Head of caudate nucleus (tissue), 42 donors: ENCODE data around the gene CELA3A.
"Not testable (repeated sequence)": the region's sequence is repeated elsewhere in the genome, so short reads cannot be mapped to it uniquely, and the experiment has no call there.

Source experiments
- DNase-seq, 42 donors: peaks; one replicate each; pipeline versions ENCODE4 v3.0.0 to v3.0.0-alpha.2; 2020 to 2021; ENCODE audit warnings: mixed read lengths in 7 of 42
- intact Hi-C: fragments of 100-400 bp; cut with DNase I; formaldehyde crosslinking; loops from one replicate; pipeline ENCODE4 v1.15.0; 2022

Gene CELA3A

DNA sequence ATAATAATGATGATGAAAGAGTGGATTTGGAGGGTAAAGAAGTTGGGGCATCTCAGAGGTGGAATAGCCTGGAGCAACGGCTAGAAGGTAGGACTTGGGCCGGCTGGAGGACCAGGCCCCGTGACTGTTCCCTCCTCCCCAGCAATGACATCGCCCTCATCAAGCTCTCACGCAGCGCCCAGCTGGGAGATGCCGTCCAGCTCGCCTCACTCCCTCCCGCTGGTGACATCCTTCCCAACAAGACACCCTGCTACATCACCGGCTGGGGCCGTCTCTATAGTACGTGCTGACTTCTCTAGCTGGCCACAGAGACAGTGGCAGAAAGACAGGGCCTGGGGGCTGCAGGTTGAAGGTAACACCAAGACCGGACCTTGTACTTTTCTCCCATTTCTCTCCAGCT, 5.3 kb downstream of the CELA3A start:
- DNase-seq, intact Hi-C loops: not testable (repeated sequence)

DNA sequence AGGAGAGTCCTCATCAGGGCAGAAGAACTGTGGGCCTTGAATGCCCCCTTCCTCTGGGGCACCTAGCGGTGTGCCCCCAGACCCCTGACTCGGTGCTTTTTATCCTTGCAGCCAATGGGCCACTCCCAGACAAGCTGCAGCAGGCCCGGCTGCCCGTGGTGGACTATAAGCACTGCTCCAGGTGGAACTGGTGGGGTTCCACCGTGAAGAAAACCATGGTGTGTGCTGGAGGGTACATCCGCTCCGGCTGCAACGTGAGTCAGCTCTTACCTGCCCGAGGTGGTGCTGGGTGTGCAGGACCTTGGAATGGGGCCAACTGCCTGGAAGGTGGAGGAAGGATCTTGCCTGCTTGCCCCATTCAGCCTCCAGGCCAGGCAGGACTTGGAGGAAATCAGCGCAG, 5.8 kb downstream of the CELA3A start:
- DNase-seq, intact Hi-C loops: not testable (repeated sequence)

DNA sequence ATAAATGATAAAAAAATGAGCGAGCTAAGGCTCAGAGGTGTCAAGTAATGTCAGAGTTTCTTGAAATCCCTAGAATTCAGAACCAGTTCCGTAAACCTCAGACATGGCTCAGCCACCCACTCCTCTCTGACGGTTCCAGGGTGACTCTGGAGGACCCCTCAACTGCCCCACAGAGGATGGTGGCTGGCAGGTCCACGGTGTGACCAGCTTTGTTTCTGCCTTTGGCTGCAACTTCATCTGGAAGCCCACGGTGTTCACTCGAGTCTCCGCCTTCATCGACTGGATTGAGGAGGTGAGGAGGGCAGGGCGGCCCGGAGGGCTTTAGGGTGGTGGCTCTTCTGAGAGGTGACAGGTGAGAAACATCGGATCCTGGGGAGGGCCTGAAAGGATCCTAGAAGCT, 8.1 kb downstream of the CELA3A start:
- DNase-seq, intact Hi-C loops: not testable (repeated sequence)

DNA sequence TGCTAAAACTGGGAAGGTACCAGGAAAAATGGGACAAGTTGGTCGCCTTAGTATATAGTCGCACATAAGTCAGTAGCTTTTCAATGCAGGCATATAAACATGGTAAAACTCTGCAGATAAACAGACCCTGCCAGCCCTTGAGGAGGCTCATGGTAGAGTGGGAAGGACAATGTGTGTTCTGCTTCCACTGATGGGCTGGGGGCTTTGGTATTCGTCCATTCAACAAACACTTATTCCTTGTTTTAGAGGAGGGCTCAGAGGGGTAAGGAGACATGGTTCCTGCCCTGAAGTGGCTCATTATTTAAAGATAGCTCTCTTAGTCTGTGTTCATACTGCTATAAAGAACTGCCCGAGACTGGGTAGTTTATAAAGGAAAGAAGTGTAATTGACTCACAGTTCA, 11.3 kb downstream of the CELA3A start:
- intact Hi-C loops, DNase-seq: not testable (repeated sequence)

DNA sequence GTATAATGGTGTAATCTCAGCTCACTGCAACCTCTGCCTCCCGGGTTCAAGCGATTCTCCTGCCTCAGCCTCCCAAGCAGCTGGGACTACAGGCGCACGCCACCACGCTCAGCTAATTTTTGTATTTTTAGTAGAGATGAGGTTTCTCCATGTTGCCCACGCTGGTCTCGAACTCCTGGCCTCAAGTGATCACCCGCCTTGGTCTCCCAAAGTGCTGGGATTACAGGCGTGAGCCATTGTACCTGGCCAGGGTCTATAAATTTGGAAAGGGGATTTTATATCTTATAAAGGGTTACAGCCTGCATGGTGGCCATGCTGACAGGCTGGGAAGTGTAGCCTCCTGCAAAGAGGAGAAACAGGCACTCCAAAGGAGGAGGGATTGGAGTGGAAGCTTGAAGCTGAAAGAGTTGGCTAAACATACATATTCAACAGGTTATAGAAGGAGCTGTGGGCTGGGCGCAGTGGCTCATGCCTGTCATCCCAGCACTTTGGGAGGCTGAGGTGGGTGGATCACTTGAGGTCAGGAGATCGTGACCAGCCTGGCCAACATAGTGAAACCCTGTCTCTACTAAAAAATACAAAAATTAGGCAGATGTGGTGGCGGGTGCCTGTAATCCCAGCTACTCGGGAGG, 13.2 kb downstream of the CELA3A start:
- DNase-seq, intact Hi-C loops: not testable (repeated sequence)

DNA sequence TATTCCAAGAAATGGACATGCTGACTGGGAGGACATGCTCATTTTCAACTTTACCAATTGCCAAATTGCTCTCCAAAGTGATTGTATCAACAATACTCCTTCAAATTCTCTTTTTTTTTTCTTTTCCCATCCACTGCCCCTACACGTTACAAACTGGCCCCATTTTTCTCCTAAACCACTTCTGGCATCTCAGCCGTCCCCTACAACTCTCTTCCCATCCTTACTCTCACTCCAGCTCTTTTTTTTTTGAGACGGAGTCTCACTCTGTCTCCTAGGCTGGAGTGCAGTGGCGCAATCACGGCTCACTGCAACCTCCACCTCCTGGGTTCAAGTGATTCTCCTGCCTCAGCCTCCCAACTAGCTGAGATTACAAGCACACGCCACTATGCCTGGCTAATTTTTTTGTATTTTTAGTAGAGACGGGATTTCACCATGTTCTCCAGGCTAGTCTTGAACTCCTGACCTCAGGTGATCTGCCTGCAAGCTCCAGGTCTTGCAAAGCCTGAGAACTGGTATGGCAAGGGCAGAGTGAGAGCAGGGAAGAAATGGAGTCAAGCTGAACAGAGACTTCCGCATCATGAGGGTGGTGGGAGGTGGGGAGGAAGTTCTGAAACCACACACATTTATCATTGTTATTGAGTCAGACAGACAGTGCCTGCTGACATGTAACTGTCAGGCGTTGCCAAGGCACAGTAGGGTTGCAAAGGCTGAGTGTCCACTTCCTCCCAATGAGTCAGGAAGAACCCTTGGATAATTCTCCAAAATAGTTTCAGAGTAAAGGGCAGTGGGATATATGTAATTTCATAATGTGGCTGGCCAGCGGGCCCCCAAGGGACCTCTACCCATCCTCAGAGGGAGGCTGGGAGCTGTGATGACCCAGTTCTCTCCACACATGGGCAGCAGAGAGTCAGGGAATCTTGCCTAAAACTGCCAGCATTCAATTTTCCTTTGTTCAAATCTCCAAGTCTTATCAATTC, 17.4 kb downstream of the CELA3A start:
- intact Hi-C loops = no loop called here
- peak in 17 of 42 donors; percentile 6 to 52 (median 18) for DNase-seq

DNA sequence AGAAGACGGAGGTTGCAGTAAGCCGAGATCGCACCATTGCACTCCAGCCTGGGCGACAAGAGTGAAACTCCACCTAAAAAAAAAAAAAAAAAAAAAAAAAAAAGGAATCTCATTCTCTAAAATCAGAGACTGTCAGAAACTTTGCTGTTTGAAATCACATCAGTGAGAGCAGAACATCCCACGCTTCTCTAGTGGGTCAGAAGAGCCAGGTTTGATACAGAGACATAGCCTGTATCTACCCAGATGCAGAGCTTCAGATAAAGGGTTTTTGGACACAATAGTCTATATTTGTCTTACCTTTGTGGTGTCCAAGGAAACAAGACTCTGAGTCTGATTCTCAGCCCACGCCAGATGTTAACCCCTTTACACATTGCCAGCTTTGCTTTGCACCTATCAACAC, 19.6 kb downstream of the CELA3A start:
- no peak for DNase-seq
- intact Hi-C loops = no loop called here

DNA sequence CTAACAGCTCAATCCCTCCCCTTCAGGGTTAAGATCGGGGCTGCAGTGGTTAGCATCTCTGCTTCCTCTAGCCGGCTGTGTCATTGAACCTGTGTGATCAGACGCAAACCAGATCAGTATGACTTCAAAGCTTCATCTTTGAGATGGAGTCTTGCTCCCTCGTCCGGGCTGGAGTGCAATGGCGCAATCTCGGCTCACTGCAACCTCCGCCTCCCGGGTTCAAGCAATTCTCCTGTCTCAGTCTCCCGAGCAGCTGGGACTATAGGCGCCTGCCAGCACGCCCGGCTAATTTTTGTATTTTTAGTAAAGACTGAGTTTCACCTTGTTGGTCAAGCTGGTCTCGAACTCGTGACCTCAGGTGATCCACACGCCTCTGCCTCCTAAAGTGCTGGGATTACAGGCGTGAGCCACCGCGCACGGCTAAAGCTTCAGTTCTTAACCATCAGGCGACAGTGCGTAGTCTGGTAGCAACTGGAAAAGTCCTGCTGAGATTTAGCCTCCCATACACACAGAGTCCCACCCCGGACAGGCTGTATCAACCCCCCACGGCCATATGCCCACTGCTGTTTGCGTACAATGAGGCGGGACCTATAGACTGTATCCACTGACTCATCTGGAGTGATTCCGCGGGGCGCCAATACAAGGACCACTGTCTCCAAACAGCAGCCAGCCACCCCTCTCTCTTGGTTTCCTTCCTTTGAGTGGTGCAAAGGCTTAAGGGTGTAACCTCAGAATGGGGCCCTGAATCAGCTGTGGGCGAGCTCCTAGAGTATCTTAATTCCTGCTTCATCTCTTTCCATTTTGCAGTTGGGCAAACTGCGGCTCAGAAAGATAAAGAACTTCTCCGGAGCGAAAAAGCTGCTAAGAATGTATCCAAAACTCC, 23.3 kb downstream of the CELA3A start:
- intact Hi-C loops = no loop called here

DNA sequence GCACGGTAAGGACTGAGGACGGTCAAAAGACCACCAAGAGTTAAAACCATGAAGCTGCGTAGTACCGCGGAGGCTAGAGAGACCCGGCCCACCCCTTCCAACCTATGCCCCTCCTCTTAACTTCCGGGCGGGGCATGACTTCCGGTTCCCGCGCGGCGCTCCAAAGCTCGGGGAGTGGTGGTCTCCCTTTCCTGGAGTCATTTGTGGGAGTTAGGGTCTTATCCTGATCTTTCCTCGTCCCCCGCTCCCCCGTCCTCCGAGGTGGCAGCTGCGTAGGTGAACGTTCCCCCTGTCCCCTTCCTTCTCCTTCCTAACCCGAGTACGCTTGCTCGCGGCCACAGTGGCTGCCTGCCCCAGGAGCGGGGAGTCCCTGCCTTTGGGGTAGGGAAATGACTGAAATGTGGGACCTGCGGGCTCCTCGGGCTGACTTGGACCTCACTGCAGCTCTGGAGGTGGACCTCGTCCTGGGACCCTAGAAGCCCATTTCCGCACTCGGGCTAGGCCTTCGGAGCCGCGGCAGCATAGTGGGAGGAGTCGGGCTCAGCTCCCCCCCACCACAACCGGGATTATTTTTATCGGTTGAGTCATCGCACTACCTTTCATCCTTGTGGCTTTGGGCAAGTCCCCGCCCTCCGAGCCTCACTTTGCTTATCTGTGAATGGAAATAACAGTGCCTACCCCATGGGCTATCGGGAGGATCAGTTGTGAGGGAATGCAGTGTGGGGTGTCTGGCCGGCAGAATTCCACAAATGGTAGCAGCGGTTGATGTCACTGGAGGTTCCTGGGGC, 24.1 kb downstream of the CELA3A start:
- intact Hi-C loops = no loop called here

More for the DNA sequence above, 23.3 kb downstream of the CELA3A start:
- DNase-seq = peak; percentile 9 to 69 (median 50)

DNA sequence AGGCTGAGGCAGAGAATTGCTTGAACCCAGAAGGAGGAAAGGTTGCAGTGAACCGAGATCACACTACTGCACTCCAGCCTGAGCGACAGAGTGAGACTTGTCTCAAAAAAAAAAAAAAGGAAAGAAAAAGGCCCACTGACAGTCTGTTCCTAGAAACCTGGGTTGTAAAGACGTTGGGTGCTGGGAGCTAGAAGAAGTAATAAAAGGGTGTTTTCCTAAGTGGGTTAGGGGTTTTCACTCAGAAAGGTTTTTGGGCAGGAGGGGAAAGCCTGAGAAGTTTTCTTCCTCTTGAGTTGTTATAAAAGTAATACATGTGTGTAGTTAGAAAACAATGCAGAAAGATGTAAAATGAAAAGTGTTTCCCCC, 25.4 kb downstream of the CELA3A start:
- no peak for DNase-seq
- intact Hi-C loops = no loop called here

More for the DNA sequence above, 24.1 kb downstream of the CELA3A start:
- DNase-seq = peak; percentile 59 to 97 (median 90)

DNA sequence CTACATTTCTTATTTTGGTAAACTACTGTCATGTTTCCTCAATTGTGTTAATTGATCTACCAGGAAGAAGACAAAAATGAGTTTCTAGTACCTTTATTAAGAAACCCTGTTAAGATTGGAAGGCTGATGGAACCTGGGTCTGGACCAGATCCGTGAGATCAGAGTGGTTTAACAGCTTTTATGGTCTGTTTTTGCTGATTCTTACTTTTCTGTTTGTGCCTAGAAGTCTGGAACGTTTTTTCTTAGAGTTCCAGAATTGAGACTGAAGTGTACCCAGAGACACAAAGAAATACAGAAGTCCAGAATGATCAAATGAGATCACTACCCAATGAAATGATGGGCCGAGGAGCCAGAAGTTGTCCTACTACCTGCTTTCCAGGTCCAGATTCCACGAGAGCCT, 28.6 kb downstream of the CELA3A start:
- intact Hi-C loops = no loop called here
- no peak for DNase-seq

DNA sequence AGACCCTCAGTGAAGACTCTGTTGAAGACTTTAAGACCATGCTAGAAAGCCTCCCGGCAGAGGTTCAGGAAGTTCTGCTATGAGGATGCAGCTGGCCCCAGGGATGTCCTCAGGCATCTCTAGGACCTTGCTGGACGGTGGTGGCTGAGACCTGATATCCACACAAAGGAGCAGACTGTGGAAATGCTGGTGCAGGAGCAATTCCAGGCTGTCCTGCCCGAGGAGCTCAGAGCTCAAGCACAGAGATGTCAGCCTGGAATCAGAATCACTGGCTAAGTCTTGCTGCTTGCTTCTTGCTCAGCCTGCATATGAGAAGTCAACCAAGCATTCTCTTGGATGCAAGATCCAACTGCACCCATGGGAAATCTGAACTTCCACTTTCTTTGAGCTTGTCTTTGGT, 29.0 kb downstream of the CELA3A start:
- intact Hi-C loops = no loop called here
- DNase-seq = no peak

DNA sequence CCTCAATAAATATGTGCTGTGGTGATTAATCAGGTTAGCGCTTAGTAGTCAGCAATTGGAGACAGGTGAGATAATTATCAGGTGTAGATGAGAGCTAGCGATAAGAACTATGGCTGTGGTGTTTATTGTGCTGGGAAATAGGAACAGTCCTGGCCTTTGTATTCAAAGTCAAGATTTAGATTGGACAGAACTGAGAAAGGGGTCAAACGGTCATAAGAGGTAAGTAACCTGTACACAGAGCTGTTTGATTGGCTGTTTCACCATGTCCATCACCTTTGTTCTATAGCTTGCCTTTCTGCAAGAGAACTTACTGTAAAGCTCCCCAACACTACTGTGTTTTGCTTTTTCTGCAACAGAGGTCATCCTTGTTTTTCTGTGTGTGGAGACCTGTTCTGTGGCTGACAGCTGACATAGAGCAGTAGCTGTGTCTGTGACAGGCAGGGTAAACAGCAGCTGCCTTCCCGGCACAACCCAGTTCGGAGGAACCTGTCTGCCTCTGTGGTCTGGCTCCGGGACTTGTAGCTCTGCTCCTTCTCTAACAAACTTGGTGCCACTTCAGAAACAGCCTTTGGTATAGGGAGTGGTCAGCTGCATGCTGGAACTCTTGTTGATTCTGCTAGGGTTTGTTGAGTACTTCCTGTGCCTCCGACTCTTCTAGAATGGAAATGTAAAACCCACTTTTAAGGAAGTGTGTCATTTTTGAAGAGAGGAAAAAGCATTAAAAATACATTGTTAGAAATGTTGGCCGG, 29.9 kb downstream of the CELA3A start:
- DNase-seq = no peak
- intact Hi-C loops = no loop called here

DNA sequence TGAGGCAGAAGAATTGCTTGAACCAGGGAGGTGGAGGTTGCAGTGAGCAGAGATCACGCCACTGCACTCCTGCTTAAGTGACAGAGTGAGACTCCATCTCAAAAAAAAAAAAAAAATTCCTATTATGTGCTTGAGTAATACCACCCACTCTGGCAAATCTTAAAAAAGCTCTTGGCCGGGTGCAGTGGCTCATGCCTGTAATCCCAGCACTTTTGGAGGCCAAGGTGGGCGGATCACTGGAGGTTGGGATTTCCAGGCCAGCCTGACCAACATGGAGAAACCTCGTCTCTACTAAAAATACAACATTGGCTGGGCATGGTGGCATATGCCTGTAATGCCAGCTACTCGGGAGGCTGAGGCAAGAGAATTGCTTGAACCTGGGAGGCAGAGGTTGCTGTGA, 33.4 kb downstream of the CELA3A start:
- intact Hi-C loops, DNase-seq: not testable (repeated sequence)

DNA sequence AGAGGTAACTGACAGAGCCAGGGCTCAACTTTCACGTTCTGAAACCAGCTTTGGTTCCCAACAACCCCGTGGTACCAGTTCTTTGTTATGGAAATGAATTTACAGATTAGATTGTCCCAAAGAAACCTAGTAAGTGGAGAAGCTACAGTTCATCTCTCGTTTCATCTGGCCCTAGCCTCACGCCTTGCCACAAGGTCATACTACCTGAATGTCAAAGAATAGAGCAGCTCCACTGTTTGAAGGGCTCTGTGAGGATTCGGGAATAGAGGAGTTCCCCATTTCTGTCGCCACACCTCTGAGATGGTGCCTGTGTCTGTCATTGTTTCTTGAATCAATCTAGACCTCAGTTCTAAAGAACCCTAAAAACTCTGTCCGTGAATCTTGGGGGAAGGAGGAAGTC, 36.1 kb downstream of the CELA3A start:
- DNase-seq = no peak
- intact Hi-C loops = no loop called here

DNA sequence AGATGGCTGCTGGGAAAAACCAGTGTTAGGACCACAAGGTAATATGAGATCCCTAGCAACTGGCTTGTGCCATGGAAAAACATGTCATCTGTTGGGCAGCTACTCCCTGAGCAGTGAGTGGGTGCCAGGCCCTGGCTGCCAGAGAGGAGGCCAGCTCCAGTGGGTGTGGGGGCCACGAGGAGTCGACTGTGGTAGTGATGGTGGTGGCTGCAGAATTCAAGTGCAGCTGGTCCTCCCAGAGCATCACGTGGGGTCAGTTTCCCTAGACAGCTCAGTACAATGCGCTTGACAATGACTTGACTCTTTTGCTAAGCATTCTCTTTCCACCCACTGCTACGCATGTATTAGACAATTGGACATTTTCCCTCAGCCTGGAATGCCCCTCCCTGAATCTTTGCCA, 36.6 kb downstream of the CELA3A start:
- peak in 30 of 42 donors; percentile 10 to 69 (median 50) for DNase-seq
- intact Hi-C loops = no loop called here

DNA sequence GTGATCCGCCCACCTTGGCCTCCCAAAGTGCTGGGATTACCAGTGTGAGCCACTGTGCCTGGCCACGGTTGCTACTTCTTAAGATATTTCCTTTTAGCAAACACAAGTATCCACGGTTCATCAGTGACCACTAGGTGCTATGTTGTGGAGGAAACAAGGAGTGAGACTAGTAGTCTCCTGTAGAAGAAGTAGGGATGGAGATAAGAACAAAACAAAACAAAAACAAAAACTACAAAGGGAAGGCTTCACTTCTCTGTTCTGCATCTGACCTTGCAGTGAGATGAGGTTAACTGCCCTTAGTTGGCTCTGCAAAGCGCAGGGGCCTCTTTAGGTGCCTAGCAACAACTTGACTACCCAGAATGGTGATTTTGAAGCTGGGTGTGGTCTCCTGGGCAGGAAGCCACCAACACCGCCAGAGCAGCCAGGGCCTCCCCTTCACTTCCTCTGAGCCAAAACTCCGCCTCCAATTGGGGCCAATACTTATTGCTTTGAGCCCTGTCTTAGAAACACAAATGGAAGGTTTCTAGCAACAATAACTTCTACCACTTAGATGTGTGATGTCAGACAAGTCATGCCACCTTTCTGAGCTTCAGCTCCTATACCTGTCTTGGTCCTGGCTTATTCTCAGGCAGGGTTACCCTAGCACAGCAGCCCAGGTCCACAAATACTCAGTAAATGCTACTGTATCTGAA, 38.3 kb downstream of the CELA3A start:
- DNase-seq = peak in 18 of 42 donors; percentile 8 to 60 (median 28)
- intact Hi-C loops = no loop called here
